Activated T-helper 9 cell treated with anti-CD3 and anti-CD28 coated beads, Interleukin-2, amount 50 U/mL, for 16 hours (primary cell): ENCODE results near the gene DDX49.
"Not testable (repeated sequence)": the region's sequence is repeated elsewhere in the genome, so short reads cannot be mapped to it uniquely, and the experiment has no call there.

Experiments
- DNase-seq: peaks from one replicate; pipeline ENCODE4 v3.0.0-alpha.2; 2020; ENCODE audit warnings: low read depth

Gene DDX49

GRCh38 chr19:18910801-18911436 lies 8.6 kb upstream of the DDX49 start:
- DNase-seq: no peak

- no peak for DNase-seq
Observed at GRCh38 chr19:18912933-18913332, 6.6 kb upstream of the DDX49 start.

DNA sequence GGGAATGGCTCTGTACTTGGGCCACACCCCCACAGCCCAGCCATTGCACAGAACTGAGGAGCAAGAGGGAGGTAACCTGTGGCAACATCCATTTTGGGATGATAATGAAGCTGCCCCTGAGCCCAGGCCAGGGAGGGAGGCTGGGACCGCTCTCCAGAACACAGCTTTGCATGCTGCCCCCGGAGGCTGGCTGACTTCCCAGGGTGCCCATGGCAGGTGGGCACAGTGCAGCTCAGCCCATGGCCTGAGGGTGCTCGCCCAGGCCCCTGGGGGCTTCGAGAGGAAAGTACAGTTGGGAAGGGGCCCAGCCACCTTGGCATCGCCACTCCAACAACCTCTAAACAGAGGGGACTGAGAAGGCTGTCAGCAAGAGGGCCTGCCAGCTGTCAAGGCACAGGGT lies 6.0 kb upstream of the DDX49 start:
- DNase-seq: no peak

- no peak for DNase-seq
Observed at GRCh38 chr19:18915639-18916038, 3.9 kb upstream of the DDX49 start.

DNA sequence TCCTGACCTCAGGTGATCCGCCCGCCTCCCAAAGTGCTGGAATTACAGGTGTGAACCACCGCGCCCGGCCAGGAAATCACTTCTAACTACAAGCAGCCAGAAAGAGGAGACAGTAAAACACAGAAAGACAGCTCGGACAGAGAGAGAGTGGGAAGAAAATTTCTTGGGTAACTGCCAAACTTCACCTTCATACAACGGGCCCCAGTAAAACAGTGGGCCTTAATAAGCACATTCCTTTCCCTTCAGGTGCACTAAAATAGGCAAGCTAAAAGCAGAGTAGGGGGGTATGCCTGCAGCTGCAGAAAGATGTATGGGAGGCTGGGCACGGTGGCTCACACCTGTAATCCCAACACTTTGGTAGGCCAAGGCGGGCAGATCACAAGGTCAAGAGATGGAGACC lies 1.9 kb upstream of the DDX49 start:
- DNase-seq: not testable (repeated sequence)

- DNase-seq: no peak
Observed at GRCh38 chr19:18919900-18920214, 342 bp downstream of the DDX49 start.

GRCh38 chr19:18920400-18920799 lies 885 bp downstream of the DDX49 start:
- DNase-seq: no peak

- DNase-seq: no peak
Observed at GRCh38 chr19:18921593-18921992, 2.1 kb downstream of the DDX49 start.

DNA sequence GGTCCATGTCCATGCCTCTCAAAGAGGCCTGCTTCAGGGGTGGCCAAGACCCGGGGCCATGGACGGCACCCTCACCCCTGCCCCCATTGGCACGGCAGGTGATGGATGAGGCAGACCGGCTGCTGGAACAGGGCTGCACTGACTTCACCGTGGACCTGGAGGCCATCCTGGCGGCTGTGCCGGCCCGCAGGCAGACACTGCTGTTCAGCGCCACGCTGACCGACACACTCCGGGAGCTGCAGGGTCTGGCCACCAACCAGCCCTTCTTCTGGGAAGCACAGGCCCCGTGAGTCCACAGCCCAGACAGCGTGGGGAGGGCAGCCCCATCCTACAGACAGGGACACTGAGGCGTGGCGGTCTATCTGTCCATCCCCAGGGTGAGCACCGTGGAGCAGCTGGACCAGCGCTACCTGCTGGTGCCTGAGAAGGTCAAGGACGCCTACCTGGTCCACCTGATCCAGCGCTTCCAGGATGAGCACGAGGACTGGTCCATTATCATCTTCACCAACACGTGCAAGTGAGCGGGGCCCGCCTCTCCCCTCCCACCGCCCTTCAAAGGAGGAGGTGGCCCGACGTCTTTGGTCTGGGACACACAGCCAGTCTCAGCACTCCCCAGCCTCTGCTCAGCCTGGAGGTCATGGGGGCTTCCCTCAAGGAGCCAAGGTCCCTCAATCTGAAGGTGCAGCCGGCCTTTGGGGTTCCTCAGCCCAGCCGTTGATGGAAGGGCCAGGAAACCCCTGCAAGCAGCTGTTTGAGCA lies 2.9 kb downstream of the DDX49 start:
- DNase-seq: no peak

DNA sequence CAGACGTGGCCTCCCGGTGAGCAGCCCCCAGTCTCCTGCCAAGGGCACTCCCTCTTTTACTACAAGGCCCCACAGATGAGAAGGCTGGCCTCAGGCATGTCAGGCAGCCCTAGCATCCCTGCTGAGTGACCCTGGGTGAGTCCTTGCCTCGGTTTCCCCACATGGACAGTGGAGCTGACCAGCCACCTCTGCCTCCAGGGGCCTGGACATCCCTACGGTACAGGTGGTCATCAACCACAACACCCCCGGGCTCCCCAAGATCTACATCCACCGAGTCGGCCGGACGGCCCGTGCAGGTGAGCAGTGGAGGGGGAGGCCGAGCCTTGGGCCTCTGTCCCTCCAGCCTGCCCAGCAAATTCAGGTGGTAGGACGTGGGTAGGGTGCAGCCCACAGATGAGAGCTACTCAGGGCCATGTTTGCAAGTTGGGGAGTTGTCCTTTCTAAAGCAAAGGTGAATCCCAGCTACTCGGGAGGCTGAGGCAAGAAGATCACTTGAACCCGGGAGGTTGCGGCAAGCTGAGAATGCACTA lies 5.2 kb downstream of the DDX49 start:
- DNase-seq: no peak

DNA sequence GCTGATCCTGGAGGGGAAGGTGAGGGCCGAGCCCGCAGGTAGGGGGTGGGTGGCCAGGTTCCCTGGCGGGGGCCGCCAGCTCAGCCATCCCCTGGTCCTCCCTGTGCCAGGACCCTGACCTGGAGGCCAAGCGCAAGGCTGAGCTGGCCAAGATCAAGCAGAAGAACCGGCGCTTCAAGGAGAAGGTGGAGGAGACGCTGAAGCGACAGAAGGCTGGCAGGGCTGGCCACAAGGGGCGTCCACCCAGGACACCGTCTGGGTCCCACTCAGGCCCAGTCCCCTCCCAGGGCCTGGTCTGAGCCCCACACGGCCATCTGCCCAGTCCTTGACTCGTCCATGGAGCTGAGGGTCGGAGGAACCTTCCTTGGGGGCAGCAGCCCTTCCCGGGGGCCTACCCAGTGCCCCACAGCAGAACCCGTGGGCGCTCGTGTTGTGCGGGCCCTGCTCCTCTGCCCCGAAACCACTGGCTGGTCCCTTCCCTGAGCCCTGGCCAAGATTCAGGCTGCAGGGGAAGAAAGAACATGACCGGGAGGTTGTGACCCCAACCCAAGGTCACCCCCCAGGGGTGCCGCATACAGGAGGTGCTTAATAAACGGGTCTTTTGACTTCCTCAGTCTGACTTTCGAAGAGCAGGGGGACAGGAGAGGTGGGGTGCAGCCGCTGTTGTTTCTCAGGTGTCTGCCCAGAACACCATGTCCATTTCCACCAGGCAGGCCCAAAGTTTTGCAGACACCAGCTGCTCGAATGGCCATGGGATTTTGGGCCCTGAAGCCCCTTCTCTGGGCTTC lies 8.7 kb downstream of the DDX49 start:
- DNase-seq: no peak

GRCh38 chr19:18929311-18929710 lies 9.8 kb downstream of the DDX49 start:
- no peak for DNase-seq

- DNase-seq: no peak
Observed at GRCh38 chr19:18931316-18932162, 12.0 kb downstream of the DDX49 start.

- peak; percentile 75 for DNase-seq
Observed at GRCh38 chr19:18932216-18932841, 12.8 kb downstream of the DDX49 start.

- no peak for DNase-seq
Observed at GRCh38 chr19:18933297-18933696, 13.8 kb downstream of the DDX49 start.

GRCh38 chr19:18939163-18939562 lies 19.6 kb downstream of the DDX49 start:
- DNase-seq: no peak

- DNase-seq: no peak
Observed at GRCh38 chr19:18939922-18940768, 20.6 kb downstream of the DDX49 start.

- peak; percentile 71 for DNase-seq
Observed at GRCh38 chr19:18940769-18941627, 21.5 kb downstream of the DDX49 start, which contains the start of gene HOMER3. HOMER3 (minus strand) TSS chr19:18941217; CDS start chr19:18938982, 2,235 bp downstream.

- no peak for DNase-seq
Observed at GRCh38 chr19:18941628-18942354, 22.3 kb downstream of the DDX49 start.
